HG02943 (cell line): Measurements from ENCODE around the gene NAALAD2.
"Not testable (repeated sequence)": the region's sequence is repeated elsewhere in the genome, so short reads cannot be mapped to it uniquely, and the experiment has no call there.

Experiments used
- ATAC-seq: cut with Tn5 transposase; IDR thresholded peaks from one replicate; pipeline ENCODE4 v1.9.1; 2021; ENCODE audit warnings: mild to moderate bottlenecking, low read depth, moderate library complexity; ENCODE audit not compliant: unreplicated experiment

NAALAD2 gene

DNA sequence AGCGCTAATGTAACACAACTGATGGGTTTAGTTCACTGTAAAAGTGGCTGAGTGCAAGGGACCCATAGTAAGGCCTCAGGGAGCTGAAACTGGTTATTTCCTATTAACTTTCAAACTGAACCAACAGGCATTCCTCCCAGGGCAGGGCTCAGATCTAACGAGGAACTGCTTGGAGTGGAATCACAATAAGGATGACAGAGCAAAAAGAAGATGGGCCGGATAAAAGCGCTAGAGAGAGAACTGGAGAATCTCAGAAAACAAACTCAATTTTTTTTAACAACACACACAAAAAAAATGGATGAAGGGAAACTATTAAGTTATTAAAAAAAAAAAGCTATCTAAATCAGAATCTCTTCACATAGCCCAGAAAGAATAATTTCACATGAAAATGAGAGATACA, 102.5 kb downstream of the NAALAD2 start:
- ATAC-seq: no peak

DNA sequence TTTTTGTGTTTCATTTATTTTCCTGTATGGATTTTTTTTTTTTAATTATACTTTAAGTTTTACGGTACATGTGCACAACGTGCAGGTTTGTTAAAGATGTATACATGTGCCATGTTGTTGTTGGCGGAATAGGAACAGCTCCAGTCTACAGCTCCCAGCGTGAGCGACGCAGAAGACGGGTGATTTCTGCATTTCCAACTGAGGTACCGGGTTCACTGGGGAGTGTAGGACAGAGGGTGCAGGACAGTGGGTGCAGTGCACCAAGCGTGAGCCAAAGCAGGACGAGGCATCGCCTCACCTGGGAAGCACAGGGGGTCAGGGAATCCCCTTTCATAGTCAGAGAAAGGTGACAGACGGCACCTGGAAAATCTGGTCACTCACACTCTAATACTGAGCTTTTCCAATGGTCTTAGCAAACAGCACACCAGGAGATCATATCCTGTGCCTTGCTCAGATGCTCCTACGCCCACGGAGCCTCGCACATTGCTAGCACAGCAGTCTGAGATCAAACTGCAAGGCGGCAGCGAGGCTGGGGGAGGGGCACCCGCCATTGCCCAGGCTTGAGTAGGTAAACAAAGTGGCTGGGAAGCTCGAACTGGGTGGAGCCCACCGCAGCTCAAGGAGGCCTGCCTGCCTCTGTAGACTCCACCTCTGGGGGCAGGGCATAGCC, 105.6 kb downstream of the NAALAD2 start:
- ATAC-seq: not testable (repeated sequence)

GRCh38 chr11:90241414-90241813, 107.0 kb downstream of the NAALAD2 start:
- no peak for ATAC-seq
